ENCODE results near the gene FADS6. TPM values are rescaled to one million over a fixed set of nuclear protein-coding genes. Genes with fewer than 3 reads are reported as not detected.
A peak's percentile ranks its signal among the peaks of the same experiment; 100 is the strongest.

FADS6 gene
- total and polyA plus RNA-seq, 2 of the 13 experiments (the other 11 are each of a cell fraction or from before 2014, with no cell fraction given) = 0.11 TPM

GRCh38 chr17:74923538-74924249 lies 30.3 kb upstream of the FADS6 start (continued):
- no peak for TF ChIP-seq ZBTB4 (CRISPR knock-in tag; IDR thresholded peaks at IDR 0.05; ENCODE audit: borderline replicate concordance)
- TF ChIP-seq ZNF18 (CRISPR knock-in tag; IDR thresholded peaks at IDR 0.05; ENCODE audit: insufficient replicate concordance) = peak; percentile 66
- no peak for TF ChIP-seq SATB2 (CRISPR knock-in tag; IDR thresholded peaks at IDR 0.05)
- TF ChIP-seq MTF2 (CRISPR knock-in tag; IDR thresholded peaks at IDR 0.05; ENCODE audit: borderline replicate concordance) = peak; percentile 96; the same call in 1 of the 2 replicates
- peak; percentile 54; the same call in 1 of the 2 replicates for TF ChIP-seq HBP1 (CRISPR knock-in tag; IDR thresholded peaks at IDR 0.05; ENCODE audit: low read depth)
- TF ChIP-seq, protein P1, sequence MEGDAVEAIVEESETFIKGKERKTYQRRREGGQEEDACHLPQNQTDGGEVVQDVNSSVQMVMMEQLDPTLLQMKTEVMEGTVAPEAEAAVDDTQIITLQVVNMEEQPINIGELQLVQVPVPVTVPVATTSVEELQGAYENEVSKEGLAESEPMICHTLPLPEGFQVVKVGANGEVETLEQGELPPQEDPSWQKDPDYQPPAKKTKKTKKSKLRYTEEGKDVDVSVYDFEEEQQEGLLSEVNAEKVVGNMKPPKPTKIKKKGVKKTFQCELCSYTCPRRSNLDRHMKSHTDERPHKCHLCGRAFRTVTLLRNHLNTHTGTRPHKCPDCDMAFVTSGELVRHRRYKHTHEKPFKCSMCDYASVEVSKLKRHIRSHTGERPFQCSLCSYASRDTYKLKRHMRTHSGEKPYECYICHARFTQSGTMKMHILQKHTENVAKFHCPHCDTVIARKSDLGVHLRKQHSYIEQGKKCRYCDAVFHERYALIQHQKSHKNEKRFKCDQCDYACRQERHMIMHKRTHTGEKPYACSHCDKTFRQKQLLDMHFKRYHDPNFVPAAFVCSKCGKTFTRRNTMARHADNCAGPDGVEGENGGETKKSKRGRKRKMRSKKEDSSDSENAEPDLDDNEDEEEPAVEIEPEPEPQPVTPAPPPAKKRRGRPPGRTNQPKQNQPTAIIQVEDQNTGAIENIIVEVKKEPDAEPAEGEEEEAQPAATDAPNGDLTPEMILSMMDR (CRISPR knock-in tag; IDR thresholded peaks at IDR 0.05) = peak; percentile 91
- no peak for TF ChIP-seq ZNF263 (CRISPR knock-in tag; IDR thresholded peaks at IDR 0.05)
- peak; percentile 49; the same call in 1 of the 2 replicates for TF ChIP-seq ZFY (CRISPR knock-in tag; IDR thresholded peaks at IDR 0.05)
- no peak for TF ChIP-seq HMG20B (CRISPR knock-in tag; conservative IDR thresholded peaks at IDR 0.05)
- TF ChIP-seq, protein P2, sequence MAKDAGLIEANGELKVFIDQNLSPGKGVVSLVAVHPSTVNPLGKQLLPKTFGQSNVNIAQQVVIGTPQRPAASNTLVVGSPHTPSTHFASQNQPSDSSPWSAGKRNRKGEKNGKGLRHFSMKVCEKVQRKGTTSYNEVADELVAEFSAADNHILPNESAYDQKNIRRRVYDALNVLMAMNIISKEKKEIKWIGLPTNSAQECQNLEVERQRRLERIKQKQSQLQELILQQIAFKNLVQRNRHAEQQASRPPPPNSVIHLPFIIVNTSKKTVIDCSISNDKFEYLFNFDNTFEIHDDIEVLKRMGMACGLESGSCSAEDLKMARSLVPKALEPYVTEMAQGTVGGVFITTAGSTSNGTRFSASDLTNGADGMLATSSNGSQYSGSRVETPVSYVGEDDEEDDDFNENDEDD (CRISPR knock-in tag; IDR thresholded peaks at IDR 0.05; ENCODE audit: borderline replicate concordance) = peak; percentile 94
- no peak for TF ChIP-seq ZNF878 (CRISPR knock-in tag; IDR thresholded peaks at IDR 0.05)
- TF ChIP-seq KLF6 (CRISPR knock-in tag; IDR thresholded peaks at IDR 0.05) = peak; percentile 77; the same call in 1 of the 2 replicates
- no peak for TF ChIP-seq TBP (CRISPR knock-in tag; IDR thresholded peaks at IDR 0.05)
- peak; percentile 89 for TF ChIP-seq RAD21 (CRISPR knock-in tag; IDR thresholded peaks at IDR 0.05)
- TF ChIP-seq RFXANK (CRISPR knock-in tag; IDR thresholded peaks at IDR 0.05) = no peak
- 0 out of 2 replicates have a peak, but pooled peaks have one; percentile 54 for TF ChIP-seq AHR (CRISPR knock-in tag; IDR thresholded peaks at IDR 0.05)
- TF ChIP-seq TBL1XR1 (IDR thresholded peaks at IDR 0.05; ENCODE audit: borderline replicate concordance, low read length, partially characterized antibody) = no peak
